HG03066 (cell line): Measurements from ENCODE around the gene PIK3CD.
"Not testable (repeated sequence)": the region's sequence is repeated elsewhere in the genome, so short reads cannot be mapped to it uniquely, and the experiment has no call there.

Experiments
- ATAC-seq: cut with Tn5 transposase; IDR thresholded peaks from one replicate; pipeline ENCODE4 v1.9.1; 2021; ENCODE audit warnings: low read depth; ENCODE audit not compliant: unreplicated experiment

PIK3CD gene

GRCh38 chr1:9687120-9687873, 35.8 kb downstream of the PIK3CD start:
- ATAC-seq, result peak; percentile 33

- no peak for ATAC-seq
Measured at GRCh38 chr1:9687874-9688582, 36.5 kb downstream of the PIK3CD start.

- no peak for ATAC-seq
Measured at GRCh38 chr1:9688599-9688998, 37.1 kb downstream of the PIK3CD start.

GRCh38 chr1:9689011-9689706, 37.6 kb downstream of the PIK3CD start:
- ATAC-seq, result peak; percentile 52

- no peak for ATAC-seq
Measured at GRCh38 chr1:9689971-9690381, 38.4 kb downstream of the PIK3CD start.

GRCh38 chr1:9690440-9691107, 39.0 kb downstream of the PIK3CD start:
- no peak for ATAC-seq

GRCh38 chr1:9691108-9691445, 39.5 kb downstream of the PIK3CD start:
- no peak for ATAC-seq

- no peak for ATAC-seq
Measured at GRCh38 chr1:9691691-9692090, 40.2 kb downstream of the PIK3CD start.

GRCh38 chr1:9696793-9697192, 45.3 kb downstream of the PIK3CD start:
- no peak for ATAC-seq

- no peak for ATAC-seq
Measured at GRCh38 chr1:9699361-9699760, 47.8 kb downstream of the PIK3CD start.

- no peak for ATAC-seq
Measured at GRCh38 chr1:9700340-9700739, 48.8 kb downstream of the PIK3CD start.

GRCh38 chr1:9701665-9702064, 50.1 kb downstream of the PIK3CD start:
- ATAC-seq, result no peak

GRCh38 chr1:9703165-9703509, 51.6 kb downstream of the PIK3CD start:
- no peak for ATAC-seq

GRCh38 chr1:9703681-9704080, 52.1 kb downstream of the PIK3CD start:
- ATAC-seq, result no peak

GRCh38 chr1:9705337-9706093, 54.0 kb downstream of the PIK3CD start:
- no peak for ATAC-seq

GRCh38 chr1:9706178-9706577, 54.6 kb downstream of the PIK3CD start:
- no peak for ATAC-seq

- no peak for ATAC-seq
Measured at GRCh38 chr1:9710037-9710436, 58.5 kb downstream of the PIK3CD start.

- no peak for ATAC-seq
Measured at GRCh38 chr1:9711466-9712020, 60.0 kb downstream of the PIK3CD start.

- ATAC-seq, result not testable (repeated sequence)
Measured at GRCh38 chr1:9712767-9713166, 61.2 kb downstream of the PIK3CD start.

- ATAC-seq, result no peak
Measured at GRCh38 chr1:9714257-9714718, 62.8 kb downstream of the PIK3CD start.
